NCI-H1092 (cell line): ENCODE data around the gene SLFN14.
"Not testable (repeated sequence)": the region's sequence is repeated elsewhere in the genome, so short reads cannot be mapped to it uniquely, and the experiment has no call there.

Experiments
- DNase-seq: peaks from one replicate; lab custom pipeline; 2025; lab: John Stamatoyannopoulos, UW

Gene SLFN14

DNA sequence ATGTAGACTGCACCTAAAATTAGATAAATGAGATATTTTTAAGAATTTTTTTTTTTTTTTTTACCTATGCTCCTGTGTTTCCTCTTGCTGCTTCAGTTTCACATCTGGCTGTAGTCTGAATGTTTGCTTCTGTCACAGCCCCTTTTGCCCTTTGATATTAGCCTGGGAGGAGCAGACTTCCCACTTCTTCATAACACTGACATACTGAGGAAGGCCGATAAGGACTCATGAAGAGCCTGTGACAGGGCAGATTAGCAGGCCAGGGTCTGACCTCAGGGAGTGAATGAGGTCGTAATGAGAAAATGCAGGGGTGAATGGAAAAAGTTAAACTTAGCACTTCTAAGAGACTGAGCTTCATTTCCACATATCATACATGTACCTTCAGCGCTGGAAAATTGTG is at the start of gene SLFN14:
Gene SLFN14 (minus strand): TSS at position 117 of the 400 bp plus-strand sequence. CDS start 2,757 bp downstream, outside the sequence.
- no peak for DNase-seq

DNA sequence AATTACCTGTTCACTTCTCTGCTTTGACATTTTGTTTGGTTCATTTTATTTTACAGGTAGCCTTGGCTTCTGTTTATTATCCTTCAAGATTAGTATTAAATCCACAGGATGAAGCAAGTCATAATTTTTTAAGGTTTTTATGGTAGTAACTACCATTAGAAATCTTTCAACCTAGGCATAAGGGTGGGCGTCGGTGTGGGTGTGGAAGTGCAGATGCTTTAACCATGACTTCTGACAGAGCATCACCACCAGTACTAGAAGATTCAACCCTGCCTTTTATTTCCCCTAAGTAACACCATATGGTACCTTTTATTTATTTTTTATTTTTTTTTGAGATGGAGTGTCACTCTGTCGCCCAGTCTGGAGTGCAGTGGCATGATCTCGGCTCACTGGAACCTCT is 49.2 kb upstream of the SLFN14 start:
- DNase-seq = no peak

DNA sequence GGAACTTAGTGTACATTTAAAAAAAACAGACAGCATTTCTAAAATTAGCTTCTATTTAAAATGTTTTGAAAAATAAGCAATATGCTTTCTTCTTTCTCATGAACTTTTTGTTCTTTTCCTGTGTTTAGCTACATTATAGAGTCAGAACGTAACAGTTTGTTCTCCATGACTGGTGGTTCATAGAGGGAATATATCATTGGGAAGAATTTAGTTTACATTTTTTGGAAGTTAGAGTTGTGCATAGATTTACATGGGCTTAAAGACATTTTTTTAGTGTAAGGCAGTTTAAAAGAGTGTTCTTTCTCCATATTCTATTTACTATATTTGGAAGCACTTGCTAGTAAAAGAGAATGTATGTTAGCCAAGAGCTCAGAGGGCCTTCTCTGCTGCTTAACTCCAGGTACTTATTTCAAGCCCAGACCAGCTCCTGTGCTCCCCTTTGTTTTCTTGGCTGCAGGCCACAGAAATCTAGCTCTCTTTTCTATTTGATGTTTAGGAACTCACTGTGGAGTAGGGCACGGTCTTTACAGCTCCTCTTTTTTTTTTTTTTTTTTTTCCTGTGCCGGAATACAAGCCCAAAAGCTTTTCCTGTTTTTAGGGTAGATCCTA is 46.7 kb upstream of the SLFN14 start:
- no peak for DNase-seq

DNA sequence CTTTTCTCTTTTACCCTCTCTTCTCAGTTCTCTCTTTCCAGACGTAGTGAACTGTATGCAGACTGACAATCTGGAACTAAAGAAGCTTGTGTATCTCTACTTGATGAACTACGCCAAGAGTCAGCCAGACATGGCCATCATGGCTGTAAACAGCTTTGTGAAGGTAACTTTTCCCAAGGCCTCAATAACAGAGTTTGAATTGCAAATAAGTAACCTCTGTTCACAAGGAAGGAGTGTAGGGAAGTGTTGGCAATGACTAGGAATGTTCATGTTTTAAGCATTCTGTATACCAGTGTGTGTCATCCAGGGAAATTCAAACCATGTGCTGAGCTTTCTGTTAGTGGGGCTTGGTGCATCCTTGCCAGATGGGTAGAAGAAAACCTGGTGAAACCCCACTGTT is 45.1 kb upstream of the SLFN14 start:
- no peak for DNase-seq

DNA sequence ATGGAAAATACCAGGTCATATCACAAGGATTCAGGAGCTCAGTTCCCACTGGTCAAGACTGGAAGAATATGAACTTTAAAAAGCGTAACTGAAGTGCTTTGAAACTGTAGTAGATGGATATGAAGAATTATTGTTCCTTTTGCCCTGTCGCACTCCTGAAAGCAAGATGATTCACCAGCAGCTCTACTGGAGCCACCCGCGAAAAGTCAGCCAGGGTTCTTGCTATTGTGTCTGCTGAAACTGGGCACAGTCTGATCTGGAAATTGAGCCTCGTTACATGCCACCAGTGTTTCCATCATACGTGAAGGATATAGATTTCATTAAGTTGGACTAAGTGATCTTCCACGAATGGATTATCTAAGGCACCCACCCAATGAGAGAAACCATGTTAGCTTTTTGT is 43.1 kb upstream of the SLFN14 start:
- no peak for DNase-seq

DNA sequence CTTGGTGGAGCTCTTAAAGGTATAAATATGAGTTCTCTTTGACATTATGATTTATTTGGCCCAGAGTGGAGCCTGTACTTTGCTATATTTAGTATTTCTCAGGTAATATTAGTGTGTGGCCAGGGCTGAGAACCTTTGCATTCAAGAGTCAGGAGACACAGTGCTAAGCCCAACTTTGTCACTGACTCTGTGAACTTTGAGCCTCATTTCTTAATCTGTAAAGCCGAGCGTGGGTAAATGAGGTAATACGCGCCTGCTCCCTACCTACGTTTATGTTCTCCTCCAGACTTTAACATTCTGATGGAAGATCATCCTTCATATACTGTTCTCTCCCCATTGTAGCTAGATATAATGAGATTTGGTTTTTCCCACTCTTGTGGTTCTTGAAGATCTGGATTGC is 37.0 kb upstream of the SLFN14 start:
- no peak for DNase-seq

DNA sequence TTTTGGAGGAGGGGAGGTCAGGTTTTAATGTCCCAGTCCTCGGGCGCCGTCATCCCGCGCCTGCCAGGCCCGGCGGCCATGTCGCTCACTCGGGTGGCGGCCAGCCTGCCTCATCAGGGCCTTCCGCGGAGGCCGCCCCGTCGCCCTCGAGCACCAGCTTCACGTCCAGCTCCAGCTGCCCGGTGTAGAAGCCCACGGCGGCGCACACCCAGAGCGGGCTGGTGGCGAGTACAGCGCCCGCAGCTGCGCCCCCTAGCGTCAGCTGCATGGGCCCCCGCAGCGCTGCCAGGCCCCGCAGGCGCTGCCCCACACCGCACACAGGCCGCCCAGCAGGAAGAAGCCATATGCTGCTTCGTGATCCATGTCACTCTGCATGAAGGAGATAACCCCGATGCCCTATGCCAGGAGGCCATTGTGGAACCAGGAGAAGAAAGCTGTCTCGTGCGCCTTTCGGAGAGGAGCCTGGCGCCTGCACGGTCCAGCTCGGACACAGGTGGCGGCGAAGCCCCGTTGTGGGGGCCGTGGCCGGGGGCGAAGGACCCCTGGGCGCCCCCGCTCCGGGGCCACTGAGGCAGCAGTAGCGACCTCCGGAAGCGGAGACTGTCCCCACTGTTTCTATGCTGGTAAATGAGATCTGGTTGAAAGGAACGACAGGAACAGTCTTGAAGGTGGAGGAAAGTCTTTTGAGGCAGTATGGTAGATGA is 36.1 kb upstream of the SLFN14 start:
- DNase-seq = no peak

DNA sequence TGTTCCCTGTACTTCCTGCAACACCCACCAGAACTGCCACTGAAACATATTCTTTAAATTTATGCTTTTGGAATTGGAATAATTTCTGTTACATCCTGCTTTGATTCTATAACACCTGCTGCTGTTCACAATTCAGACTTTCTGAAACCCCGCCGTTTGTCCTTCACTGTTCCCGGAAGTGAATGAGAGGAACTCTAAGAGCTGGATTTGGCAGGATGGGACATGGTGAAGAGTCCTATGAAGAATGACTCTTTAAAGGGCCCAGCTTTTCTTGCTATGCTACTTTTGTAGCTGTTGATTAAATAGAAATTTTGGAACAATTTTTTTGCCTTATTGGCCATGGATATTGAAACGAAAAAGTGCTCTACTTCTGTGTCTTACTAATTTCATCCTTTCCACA is 35.5 kb upstream of the SLFN14 start:
- DNase-seq = no peak

DNA sequence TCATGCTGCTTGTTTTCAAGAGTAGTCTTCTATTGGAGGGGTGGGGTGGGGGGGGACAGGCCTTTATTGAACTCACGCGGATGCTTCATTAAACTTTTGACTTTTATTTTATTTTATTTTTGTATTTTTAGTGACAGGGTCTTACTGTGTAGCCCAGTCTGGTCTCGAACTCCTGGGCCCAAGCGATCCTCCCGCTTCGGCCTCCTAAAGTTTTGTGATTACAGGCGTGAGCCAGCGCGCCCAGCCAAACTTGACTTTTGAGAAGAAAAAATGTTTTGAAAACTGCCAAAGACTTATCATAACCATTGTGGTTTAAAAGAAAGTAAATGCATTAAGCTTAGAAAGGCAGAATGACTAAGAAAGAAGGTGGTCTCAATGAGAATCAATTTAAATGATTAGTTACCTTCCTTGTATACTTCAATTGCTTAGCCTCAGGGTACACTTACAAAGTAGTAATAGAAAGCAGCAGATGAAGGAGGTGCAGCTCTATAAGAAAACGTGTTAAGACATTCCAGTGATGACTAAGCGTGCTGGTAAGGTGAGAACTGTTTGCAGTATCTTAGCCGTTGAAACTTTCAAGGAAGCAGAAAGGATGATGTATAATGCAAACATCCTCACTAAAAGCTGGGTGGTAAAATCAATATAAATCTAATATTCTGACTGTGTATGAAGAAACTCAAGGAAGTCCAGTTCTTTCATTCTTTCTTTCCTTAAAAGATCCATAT is 27.7 kb upstream of the SLFN14 start:
- no peak for DNase-seq

DNA sequence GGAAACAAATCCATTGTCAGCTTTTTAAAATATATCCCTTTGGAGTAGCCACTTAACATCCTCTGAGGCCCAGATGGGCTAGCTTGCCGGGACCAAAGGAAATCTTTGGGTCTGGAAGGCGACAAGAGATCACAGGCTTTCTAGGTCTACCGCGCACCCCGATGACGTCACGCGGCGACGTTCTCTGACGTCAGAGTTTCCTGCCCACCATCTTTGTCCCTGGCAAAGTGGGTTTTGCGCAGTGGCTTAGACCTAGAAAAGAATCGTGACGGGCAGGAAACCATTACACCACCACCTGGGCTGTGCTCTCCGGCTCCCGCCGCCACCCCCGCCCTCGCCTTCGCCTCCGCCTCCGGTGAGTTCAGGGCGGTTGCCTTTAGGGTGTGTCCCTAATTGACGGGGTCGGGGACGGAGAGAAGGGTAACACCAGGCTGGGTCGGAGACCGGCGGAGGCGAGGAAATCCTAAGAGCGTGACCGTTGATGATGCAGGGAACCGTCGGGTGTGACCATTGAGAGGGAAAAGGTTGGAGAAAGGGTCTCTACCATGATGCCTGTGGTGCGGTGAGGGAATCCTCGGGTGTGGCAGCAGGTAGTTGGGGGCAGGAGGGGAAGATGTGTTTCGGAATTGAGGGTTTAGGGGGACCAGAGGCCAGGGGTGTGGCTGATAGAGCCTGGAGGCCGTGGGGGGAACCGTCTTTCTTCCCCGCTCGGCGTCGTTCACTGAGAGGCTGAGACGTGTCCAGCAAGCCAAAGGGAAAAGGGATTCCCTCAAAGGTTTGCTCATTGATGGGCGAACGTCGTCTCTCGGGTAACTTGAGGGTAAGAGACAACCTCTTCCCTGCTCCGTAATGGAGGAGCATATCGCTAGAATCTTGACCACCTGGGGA is 26.7 kb upstream of the SLFN14 start, which contains the start of gene AP2B1:
Gene AP2B1 (plus strand): TSS at position 249 of the 888 bp plus-strand sequence. CDS start 6,709 bp downstream, outside the sequence.
- peak; percentile 90 for DNase-seq

DNA sequence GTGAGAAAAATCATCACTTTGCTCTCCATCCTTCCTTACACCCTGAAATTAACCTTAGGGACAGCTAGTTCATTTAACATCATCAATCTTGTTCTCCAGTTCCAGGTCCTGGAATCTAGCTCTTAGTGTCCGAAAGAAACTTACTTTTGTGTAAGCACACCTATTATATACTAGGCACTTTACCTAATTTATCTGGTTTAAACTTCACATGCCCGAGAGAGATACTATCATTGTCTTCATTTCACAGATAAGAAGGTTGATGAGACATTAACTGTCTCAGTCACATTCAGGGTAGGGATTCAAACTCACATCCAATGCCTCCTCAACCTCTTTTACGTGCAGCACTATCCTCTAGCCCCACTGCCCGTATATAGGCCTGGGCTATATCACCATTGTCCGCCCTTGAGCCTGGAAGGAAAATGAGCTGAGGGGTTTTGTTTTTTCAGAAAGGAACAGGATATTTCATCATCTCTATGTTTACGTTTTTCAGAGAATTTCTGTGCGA is 26.0 kb upstream of the SLFN14 start:
- DNase-seq = no peak

DNA sequence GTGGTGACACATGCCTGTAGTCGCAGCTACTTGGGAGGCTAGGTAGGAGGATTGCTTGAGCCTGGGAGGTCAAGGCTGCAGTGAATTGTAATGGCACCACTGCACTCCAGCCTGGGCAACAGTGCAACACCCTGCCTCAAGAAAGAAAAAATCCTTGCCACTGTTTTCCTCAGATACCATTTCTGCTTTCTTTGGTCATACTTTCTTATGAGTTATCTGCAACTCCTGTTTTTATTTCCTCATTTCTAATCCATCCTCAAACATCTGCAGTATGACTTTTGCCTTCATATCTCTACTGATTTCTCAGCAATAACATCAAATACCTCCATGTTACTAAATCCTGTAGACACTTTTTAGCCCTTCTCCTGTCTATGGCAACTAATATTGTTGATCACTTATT is 23.4 kb upstream of the SLFN14 start:
- no peak for DNase-seq

DNA sequence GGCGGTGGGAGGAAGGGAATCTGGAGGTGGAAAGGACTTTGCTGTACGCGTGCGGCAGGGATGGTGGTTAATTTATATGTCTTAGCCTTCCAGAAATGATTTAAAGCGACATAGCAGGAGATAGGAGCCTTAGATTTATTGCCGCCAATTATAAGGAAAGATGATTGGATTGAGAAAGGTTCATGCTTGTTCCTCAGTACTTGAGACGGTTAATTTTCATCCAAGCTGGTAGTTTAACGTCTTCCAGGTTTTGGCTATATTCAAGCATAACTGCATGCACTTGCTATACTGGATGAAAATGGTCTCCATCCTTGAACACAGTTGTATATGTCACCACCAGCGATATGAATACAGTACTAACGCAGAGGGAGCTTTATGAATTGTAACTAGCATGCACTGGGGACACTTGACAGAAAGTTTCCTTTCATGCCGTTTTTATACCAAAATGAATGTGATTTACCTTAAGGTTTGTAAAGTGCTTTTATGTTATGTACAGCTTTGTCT is 18.4 kb upstream of the SLFN14 start:
- DNase-seq = no peak

DNA sequence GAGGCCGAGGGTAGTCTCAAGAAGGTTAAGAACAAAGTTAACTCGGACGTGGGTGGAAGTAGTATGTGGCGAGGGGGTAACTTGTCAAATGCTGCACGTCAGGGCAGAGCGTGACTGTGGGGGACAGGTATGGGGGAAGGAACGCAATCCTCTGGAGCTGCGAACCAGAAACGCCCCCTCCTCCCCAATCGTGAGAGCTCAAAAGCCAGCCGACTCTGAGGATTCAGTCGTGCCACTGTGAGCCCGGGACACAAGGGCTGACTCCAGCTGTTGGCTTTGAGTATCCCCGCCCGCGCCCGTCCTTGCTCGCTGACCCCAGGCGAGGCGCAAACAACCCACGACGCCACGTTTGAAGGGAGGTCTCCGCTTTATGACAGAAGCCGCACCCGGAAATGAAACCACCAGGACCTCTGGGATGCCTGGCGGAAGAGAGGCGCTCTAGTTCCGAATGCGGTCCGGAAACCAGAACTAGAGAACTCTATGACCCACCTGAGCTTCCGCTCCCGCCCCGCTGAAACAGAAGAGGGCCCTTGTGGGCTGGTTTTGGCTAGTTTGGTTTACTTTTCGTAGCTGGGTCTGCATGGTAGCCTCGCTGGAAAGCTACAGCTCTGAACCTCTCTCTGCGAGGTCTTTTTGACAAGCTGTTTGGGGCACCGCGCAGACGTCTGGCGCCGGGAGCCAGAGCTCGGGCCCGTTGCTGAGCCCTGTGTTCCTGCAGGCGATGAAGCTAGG is 17.7 kb upstream of the SLFN14 start, which contains the start of gene PEX12:
Gene PEX12 (minus strand): TSS at position 375 of the 732 bp plus-strand sequence. CDS start 550 bp downstream, outside the sequence.
- DNase-seq = peak; percentile 91

DNA sequence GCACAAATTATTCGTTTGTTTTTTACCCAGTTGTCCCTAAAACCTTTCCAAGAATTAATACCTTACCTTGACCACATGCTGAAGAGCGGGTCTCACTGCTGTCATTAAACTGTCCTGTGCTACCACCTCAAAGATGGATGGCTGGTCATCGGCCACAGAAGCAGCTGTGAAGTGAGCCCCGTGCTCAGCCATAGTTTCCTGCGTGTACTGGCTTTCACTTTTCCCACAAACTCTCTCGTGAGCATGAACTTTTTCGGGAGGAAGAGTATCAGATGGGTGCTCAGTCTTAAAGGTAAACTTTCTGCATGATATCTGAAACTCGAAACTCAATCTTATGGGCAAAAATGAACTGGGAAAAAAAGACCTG is 17.2 kb upstream of the SLFN14 start:
- DNase-seq = no peak

DNA sequence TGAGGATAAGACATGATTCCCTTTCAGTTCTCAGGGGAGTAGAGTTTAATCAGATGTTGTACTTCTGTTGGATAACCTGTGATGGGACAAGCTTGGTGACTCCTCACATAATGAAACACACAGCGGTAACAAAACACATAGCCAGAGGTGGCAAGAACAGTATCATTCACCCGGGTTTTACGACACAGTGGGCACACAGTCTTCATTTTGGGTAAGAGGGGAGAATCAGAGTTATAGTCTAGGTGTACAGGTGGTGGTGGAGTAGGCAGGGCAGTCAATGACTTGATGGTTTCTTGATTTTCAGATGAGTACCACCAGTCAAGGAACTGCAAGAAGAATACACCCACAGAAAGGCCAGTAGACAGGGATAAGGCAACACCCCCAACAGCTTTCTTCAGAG is 15.1 kb upstream of the SLFN14 start:
- DNase-seq = no peak

DNA sequence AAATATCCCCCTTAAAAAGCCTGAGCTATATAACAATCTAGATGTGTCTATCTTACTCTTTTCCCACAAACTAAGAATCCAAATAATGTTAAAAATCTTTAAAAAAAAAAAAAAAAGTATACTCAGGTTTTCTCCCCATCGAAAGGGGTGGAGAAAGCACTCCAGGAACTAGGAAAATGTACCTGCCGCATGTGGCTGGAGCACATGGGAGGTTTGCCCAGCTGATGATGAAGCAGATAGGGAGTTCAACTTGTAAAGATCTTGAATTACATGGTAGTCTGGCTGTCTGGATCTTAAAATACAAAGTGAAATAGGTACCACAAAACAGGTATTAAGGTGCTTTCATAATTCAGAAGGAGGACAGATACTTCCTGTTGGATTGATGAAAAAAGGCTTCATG is 8.8 kb upstream of the SLFN14 start:
- DNase-seq = no peak

DNA sequence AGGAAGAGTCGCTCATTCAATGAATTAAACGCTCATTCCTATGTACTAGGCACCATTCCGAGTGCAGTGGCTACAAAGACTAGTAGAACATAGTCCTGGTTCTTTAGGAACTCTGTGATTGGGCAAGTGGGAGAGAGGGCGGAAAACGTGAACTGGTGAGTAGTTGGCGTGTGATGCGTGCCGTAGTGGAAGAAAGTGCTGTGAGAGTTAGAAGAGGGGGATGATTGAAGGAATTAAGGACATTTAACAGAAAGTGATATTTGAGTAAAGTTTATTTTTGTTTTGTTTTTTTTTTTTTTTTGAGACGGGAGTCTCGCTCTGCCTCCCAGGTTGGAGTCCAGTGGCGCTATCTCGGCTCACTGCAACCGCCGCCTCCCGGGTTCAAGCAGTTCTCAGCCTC is 7.9 kb upstream of the SLFN14 start:
- no peak for DNase-seq

DNA sequence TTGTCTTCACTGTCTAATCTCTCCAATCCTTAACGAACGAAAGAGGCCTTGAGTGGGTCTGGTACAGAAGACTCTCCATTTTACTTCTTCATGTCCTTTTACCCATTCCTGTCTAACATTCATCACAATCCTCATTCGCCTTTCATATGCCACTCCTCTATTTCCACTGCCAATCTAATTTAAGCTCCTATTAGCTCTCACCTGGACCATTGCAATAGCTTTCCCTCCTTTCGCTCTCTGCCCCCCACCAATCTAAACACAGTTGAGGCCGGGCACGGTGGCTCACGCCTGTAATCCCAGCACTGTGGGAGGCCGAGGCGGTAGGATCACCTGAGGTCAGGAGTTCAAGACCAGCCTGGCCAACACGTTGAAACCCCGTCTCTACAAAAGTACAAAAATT is 6.3 kb upstream of the SLFN14 start:
- DNase-seq = no peak

DNA sequence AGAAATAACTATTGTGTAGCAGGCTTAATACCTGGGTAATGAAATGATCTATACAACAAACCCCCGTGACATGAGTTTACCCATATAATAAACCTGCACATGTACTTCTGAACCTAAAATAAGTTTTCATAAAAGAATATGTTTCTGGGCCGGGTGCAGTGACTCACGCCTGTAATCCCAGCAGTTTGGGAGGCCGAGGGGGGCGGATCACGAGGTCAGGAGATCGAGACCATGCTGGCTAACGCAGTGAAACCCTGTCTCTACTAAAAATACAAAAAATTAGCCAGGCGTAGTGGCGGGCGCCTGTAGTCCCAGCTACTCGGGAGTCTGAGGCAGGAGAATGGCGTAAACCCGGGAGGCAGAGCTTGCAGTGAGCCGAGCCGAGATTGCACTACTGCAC is 2.6 kb upstream of the SLFN14 start:
- DNase-seq = not testable (repeated sequence)
